GM12892 (cell line): Measurements from ENCODE around the gene TMEM207.

ENCODE experiments used
- POLR2A ChIP-seq: IDR thresholded peaks from 2 replicates; pipeline ENCODE4 v1.6.1; 2011; ENCODE audit warnings: low read depth, low read length, control low read depth
- POLR2AphosphoS5 ChIP-seq: IDR thresholded peaks from 2 replicates; pipeline ENCODE4 v1.6.1; 2011; ENCODE audit warnings: low read depth, low read length, control low read depth

- TF ChIP-seq POLR2AphosphoS5 (no peak), POLR2A (no peak)
These were observed at the start of gene TMEM207 for GRCh38 chr3:190449801-190450200.
